Stimulated activated CD8-positive, alpha-beta memory T cell treated with anti-CD3 and anti-CD28 coated beads, Interleukin-12 subunit alpha, Interleukin-12 subunit beta, amount 100 ng/mL, for 24 hours (primary cell): Measurements from ENCODE around the gene GDF2.

ENCODE experiments used
- DNase-seq: peaks from one replicate; pipeline ENCODE4 v3.0.0-alpha.2; 2020; ENCODE audit errors: extremely low read depth

The GDF2 gene

DNA sequence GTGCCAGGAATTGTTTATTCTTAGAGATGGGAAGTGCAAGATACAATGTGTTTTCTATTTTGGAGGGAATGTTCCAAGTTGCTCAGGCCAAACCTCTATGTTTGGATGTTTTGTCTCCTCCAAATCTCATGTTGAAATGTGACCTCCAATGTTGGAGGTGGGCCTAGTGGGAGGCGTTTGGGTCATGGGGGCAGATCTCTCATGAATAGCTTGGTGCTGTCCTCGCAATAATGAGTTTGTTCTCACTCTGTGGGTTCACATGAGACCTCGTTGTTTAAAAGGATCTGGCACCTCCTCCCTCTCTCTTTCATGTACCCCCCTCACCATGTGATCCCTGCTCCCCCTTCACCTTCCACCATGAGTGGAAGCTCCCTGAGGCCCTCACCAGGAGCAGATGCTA lies 30.6 kb upstream of the GDF2 start:
- DNase-seq = no peak

DNA sequence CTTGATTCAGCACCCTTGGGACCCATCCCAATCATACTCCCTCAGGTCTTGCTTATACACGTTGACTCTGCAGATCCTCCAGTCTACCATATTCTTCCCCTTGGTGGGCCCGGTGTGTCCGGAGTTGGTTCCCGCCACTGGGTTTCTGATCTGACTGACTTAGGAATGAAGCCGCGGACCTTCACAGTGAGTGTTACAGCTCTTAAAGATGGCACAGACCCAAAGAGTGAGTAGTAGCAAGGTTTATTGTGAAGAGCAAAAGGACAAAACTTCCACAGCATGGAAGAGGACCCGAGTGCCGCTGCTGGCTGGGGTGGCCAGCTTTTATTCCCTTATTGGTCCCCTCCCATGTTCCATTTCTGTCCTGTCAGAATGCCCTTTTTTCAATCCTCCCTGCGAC lies 28.2 kb upstream of the GDF2 start:
- DNase-seq = no peak

- no peak for DNase-seq
These were observed 27.8 kb upstream of the GDF2 start for GRCh38 chr10:47294501-47294900.

GRCh38 chr10:47295411-47295810 lies 26.8 kb upstream of the GDF2 start:
- DNase-seq = no peak

- DNase-seq = no peak
These were observed 25.9 kb upstream of the GDF2 start for GRCh38 chr10:47296156-47296894.

DNA sequence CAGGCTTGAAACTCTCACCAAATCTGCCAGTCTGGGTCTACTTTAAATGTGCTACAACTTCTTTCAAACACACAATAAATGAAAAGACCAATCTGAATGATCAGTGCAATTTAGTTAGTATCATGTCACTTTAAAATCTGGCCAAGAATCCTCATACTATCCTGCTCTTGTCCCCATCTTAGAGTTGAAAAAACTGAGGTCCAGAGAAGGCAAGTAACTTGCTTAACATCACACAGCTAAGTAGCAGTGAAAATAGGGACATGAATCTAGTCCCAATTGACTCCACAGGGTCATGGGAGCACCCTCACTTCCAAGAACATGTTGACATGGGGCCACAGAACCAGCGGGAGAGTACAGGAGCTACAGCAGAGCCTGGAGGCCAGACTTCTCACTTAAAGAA lies 25.3 kb upstream of the GDF2 start:
- no peak for DNase-seq

GRCh38 chr10:47297866-47298540 lies 24.3 kb upstream of the GDF2 start:
- DNase-seq = no peak

GRCh38 chr10:47298715-47299114 lies 23.5 kb upstream of the GDF2 start:
- DNase-seq = no peak

GRCh38 chr10:47299611-47300428 lies 22.4 kb upstream of the GDF2 start, which contains the start of gene GDF10:
Gene GDF10, plus strand, starts transcription at chr10:47300197. Its CDS starts 455 bp downstream, at chr10:47300652.
- DNase-seq = no peak

DNA sequence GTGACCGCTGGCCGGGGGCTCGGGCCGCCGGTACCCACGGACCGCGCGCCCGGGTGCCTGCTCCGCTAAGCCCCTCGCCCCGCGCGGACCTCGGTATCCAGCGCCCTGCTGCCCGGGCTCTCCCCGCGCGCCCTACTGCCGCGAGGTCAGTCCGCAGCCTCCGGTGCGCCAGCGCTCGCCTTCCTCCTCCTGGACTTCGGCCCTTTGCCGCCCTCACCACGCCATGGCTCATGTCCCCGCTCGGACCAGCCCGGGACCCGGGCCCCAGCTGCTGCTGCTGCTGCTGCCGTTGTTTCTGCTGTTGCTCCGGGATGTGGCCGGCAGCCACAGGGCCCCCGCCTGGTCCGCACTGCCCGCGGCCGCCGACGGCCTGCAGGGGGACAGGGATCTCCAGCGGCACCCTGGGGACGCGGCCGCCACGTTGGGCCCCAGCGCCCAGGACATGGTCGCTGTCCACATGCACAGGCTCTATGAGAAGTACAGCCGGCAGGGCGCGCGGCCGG lies 21.8 kb upstream of the GDF2 start:
- DNase-seq = no peak

DNA sequence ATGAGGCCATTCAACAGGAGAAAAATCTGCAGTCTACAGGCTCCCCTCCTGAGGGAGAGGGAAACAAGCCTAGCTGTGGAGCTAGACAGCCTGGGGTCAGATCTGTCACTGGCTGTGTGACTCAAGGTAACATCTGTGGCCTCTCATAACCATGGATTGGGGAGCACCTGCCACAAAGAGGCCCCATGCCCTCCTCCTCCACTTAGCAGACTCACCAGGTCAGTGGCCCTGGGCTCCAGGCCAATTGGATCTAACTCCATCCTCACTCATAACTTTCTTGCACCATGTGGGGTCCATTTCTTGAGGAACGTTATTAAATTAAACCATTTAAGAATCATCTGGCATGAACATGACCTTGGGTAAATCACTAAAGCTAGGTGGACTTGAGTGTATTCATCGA lies 20.4 kb upstream of the GDF2 start:
- no peak for DNase-seq

GRCh38 chr10:47303105-47303504 lies 19.1 kb upstream of the GDF2 start:
- no peak for DNase-seq

GRCh38 chr10:47303866-47304265 lies 18.4 kb upstream of the GDF2 start:
- DNase-seq = no peak

DNA sequence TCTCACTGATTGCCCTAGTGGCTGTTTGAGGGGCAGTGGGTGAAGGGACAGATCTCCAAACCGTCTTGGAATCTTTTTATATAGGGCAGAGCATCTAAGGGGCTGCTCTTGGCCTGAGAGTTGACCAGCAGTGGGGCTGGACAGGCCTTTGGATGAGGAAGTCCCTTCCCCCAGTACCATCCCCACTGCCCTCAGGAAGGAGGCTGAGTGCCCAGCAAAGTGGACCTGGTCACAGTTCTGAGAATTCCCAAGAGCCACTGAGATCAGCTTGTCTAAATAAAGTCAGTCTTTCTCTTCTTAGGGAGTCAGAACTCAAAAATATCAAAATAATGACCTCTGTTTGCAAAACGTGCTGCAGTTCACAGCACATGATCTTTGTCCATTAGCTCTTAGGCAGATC lies 16.7 kb upstream of the GDF2 start:
- DNase-seq = no peak

GRCh38 chr10:47306387-47307210 lies 15.7 kb upstream of the GDF2 start:
- no peak for DNase-seq

DNA sequence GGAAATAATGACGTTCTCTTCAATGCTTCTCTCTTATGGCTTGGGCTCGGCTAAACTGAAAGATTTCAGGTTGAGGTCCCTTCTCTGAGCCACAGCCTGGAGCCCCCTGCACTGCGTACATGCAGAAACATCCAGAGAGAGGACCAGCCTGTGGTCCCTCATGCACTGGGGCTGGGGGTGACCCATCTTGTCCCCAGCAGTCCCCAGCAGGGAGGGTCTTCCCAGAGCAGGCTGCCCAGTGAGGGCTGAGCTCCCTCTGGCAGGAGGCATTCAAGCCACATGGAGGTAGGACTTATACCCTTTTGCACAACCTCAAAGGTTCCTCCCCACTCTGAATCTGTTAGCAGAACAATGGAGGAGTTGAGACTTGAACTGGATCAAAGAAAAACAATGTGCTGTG lies 14.9 kb upstream of the GDF2 start:
- DNase-seq = no peak

DNA sequence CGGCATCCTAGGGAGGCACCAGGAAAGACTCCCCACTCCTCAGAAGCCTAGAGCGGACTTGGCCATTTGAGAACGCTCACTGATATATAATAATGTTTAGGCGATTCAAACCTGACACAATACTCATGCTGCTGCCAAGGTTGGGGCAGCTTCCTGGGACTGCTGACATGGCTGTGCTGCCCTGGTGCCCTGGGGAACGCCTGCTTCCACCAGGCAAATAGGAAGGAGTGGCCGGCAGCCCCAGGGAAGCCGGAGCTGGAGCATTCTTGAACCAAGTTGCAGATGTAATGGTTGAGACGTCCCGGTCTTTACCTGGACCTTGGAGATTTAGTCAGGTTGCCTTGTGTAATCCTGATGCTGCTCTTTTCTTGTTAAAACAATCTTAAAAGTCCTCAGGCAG lies 13.5 kb upstream of the GDF2 start:
- DNase-seq = no peak

GRCh38 chr10:47309408-47310089 lies 12.7 kb upstream of the GDF2 start:
- no peak for DNase-seq

DNA sequence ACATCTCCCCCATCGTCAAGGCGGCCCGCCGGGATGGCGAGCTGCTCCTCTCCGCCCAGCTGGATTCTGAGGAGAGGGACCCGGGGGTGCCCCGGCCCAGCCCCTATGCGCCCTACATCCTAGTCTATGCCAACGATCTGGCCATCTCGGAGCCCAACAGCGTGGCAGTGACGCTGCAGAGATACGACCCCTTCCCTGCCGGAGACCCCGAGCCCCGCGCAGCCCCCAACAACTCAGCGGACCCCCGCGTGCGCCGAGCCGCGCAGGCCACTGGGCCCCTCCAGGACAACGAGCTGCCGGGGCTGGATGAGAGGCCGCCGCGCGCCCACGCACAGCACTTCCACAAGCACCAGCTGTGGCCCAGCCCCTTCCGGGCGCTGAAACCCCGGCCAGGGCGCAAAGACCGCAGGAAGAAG lies 12.2 kb upstream of the GDF2 start:
- no peak for DNase-seq

GRCh38 chr10:47311193-47311931 lies 10.9 kb upstream of the GDF2 start:
- no peak for DNase-seq
